ENCODE measurements around the gene LEF1. TPM values are rescaled to one million over a fixed set of nuclear protein-coding genes. Genes with fewer than 3 reads are reported as not detected.

Gene LEF1
- total RNA-seq, 1 experiment from 2014 or later, result 0.79 TPM

- ATAC-seq, result no peak
- Histone ChIP-seq H3K79me2 (ENCODE audit: insufficient read depth, low read length) (no peaks in the 10 kb centered on the region), H3K27ac (ENCODE audit: low read depth, low read length) (no peak overlapping the region), H3K4me3 (replicated peaks in 1 of 2; ENCODE audit: low read depth in 1 of 2, low read length in 2 of 2) (no peak overlapping the region), H4K20me1 (ENCODE audit: insufficient read depth) (no peaks in the 10 kb centered on the region), H3K4me1 (ENCODE audit: control insufficient read depth in 1 of 2, insufficient read depth in 2 of 2, low read length in 2 of 2) (no peaks in the 10 kb centered on the region), H3K9me3 (ENCODE audit: control insufficient read depth in 1 of 2, insufficient read depth in 1 of 2, low read depth in 1 of 2, low read length in 2 of 2) (no peaks in the 10 kb centered on the region), H3K9me2 (ENCODE audit: insufficient read depth) (no peaks in the 10 kb centered on the region), H3K9ac (ENCODE audit: low read length) (no peak overlapping the region), H3K36me3 (ENCODE audit: control insufficient read depth in 1 of 2, insufficient read depth in 2 of 2, low read length in 2 of 2) (no peaks in the 10 kb centered on the region), H3K27me3 (ENCODE audit: insufficient read depth, low read length) (peaks cover 5% of the 10 kb centered on the region; the same call in 1 of the 2 replicates), H3K4me2 (ENCODE audit: low read length) (no peak overlapping the region), H2AFZ (ENCODE audit: low read depth, low read length, poor library complexity, severe bottlenecking) (no peak overlapping the region)
- no TSS peak for BruUV-seq (replicated peaks)
- ChIA-PET RAD21 (ENCODE audit: low non-redundant PET in 1 of 2, low total read pairs in 2 of 2, uncharacterized antibody in 2 of 2, unreplicated experiment in 2 of 2) (no interaction called here), CTCF (no interaction called here), POLR2A (no interaction called here)
- DNase-seq (ENCODE audit: low read depth, low spot score), result no peak
- intact Hi-C loops (cut with micrococcal nuclease), result no loop called here
- TF ChIP-seq SP1 (IDR thresholded peaks at IDR 0.05; ENCODE audit: low read depth) (no peak), MAX (IDR thresholded peaks at IDR 0.05) (no peak), EGR1 (IDR thresholded peaks at IDR 0.05; ENCODE audit: low read depth) (no peak), JUND (IDR thresholded peaks at IDR 0.05) (no peak)
Observed at GRCh38 chr4:108152980-108153379, 15.8 kb downstream of the LEF1 start.

GRCh38 chr4:108149588-108150380, 18.9 kb downstream of the LEF1 start:
- Histone ChIP-seq H2AFZ (ENCODE audit: low read depth, low read length, poor library complexity, severe bottlenecking) (no peak overlapping the region), H3K9ac (ENCODE audit: low read length) (no peak overlapping the region), H3K9me3 (ENCODE audit: control insufficient read depth in 1 of 2, insufficient read depth in 1 of 2, low read depth in 1 of 2, low read length in 2 of 2) (no peaks in the 10 kb centered on the region), H3K4me3 (replicated peaks in 1 of 2; ENCODE audit: low read depth in 1 of 2, low read length in 2 of 2) (no peak overlapping the region), H3K27me3 (ENCODE audit: insufficient read depth, low read length) (no peaks in the 10 kb centered on the region), H3K36me3 (ENCODE audit: control insufficient read depth in 1 of 2, insufficient read depth in 2 of 2, low read length in 2 of 2) (no peaks in the 10 kb centered on the region), H3K4me1 (ENCODE audit: control insufficient read depth in 1 of 2, insufficient read depth in 2 of 2, low read length in 2 of 2) (no peaks in the 10 kb centered on the region), H4K20me1 (ENCODE audit: insufficient read depth) (no peaks in the 10 kb centered on the region), H3K27ac (ENCODE audit: low read depth, low read length) (no peak overlapping the region), H3K4me2 (ENCODE audit: low read length) (no peak overlapping the region), H3K9me2 (ENCODE audit: insufficient read depth) (no peaks in the 10 kb centered on the region), H3K79me2 (ENCODE audit: insufficient read depth, low read length) (no peaks in the 10 kb centered on the region)
- ChIA-PET POLR2A (no interaction called here), RAD21 (ENCODE audit: low non-redundant PET in 1 of 2, low total read pairs in 2 of 2, uncharacterized antibody in 2 of 2, unreplicated experiment in 2 of 2) (no interaction called here), CTCF (no interaction called here)
- no TSS peak for BruUV-seq (replicated peaks)
- no peak for ATAC-seq
- intact Hi-C loops (cut with micrococcal nuclease), result no loop called here
- DNase-seq (ENCODE audit: low read depth, low spot score), result no peak
- TF ChIP-seq RAD21 (IDR thresholded peaks at IDR 0.05; ENCODE audit: low read depth) (no peak), SP1 (IDR thresholded peaks at IDR 0.05; ENCODE audit: low read depth) (no peak), JUND (IDR thresholded peaks at IDR 0.05) (no peak), SRF (IDR thresholded peaks at IDR 0.05; ENCODE audit: low read depth) (no peak), EZH2phosphoT487 (IDR thresholded peaks at IDR 0.05; ENCODE audit: borderline replicate concordance) (no peak), ZFX (IDR thresholded peaks at IDR 0.05) (no peak), SIN3A (IDR thresholded peaks at IDR 0.05; ENCODE audit: low read depth) (no peak), POLR2AphosphoS5 (IDR thresholded peaks at IDR 0.05; ENCODE audit: low read depth, low read length) (no peak), POLR2A (IDR thresholded peaks at IDR 0.05; ENCODE audit: borderline replicate concordance, extremely low read depth, insufficient read depth, insufficient read length) (no peak), CBX3 (IDR thresholded peaks at IDR 0.05; ENCODE audit: low read depth) (no peak), MAX (IDR thresholded peaks at IDR 0.05) (no peak), EZH2 (IDR thresholded peaks at IDR 0.05) (no peak), REST (IDR thresholded peaks at IDR 0.05; ENCODE audit: low read depth) (no peak), ATF3 (IDR thresholded peaks at IDR 0.05) (no peak)
